ENCODE measurements around the gene TP63.
"Not testable (repeated sequence)": the region's sequence is repeated elsewhere in the genome, so short reads cannot be mapped to it uniquely, and the experiment has no call there.

Gene TP63

DNA sequence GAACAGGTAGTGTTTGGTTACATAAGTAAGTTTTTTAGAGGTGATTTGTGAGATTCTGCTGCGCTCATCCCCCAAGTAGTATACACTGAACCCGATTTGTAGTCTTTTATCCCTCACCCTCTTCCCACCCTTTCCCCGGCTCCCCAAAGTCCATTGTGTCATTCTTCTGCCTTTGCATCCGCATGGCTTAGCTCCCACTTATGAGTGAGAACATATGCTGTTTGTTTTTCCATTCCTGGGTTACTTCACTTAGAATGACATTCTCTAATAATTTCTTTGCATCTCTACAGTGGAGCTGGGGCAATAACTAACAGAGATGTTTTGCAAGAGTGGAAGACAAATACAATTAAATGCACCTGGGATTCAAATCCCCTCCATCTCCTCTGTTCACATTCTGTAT lies 93.2 kb downstream of the TP63 start:
- DNase-seq (ENCODE audit: low read depth in 1 of 2, low spot score in 1 of 2) = no peak
- TF ChIP-seq JUND (IDR thresholded peaks at IDR 0.05; ENCODE audit: low read depth) = no peak
- in situ Hi-C loops (cut with HindIII; ENCODE audit: low pct_unique_long_range_greater_than_20kb, low sequenced_read_pairs) = no loop called here

GRCh38 chr3:189726277-189726676 lies 95.1 kb downstream of the TP63 start:
- DNase-seq (ENCODE audit: low read depth in 1 of 2, low spot score in 1 of 2) = no peak
- in situ Hi-C loops (cut with HindIII; ENCODE audit: low pct_unique_long_range_greater_than_20kb, low sequenced_read_pairs) = no loop called here
- TF ChIP-seq JUND (IDR thresholded peaks at IDR 0.05; ENCODE audit: low read depth) = no peak

GRCh38 chr3:189727158-189727557 lies 96.0 kb downstream of the TP63 start:
- no peak for TF ChIP-seq JUND (IDR thresholded peaks at IDR 0.05; ENCODE audit: low read depth)
- DNase-seq (ENCODE audit: low read depth in 1 of 2, low spot score in 1 of 2) = no peak
- in situ Hi-C loops (cut with HindIII; ENCODE audit: low pct_unique_long_range_greater_than_20kb, low sequenced_read_pairs) = no loop called here

DNA sequence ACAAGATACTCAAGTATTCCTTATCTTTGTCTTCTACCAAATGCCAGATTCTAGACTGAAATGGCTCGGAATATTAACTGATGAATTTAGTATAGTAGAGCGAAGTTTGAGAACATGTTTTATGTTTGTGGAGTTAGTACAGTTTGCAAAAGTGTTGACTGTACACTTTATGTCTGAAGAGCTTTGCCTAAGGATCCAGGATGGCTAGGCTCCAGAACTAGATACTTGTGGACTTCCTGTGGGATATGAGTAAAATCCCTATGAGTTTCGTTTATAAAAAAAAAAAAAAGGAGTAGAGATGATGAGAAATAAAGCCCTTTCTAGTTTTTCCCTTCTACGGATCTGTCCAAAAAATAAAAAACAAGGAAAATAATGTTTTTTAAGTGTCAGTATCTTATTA lies 96.7 kb downstream of the TP63 start:
- in situ Hi-C loops (cut with HindIII; ENCODE audit: low pct_unique_long_range_greater_than_20kb, low sequenced_read_pairs) = no loop called here
- TF ChIP-seq JUND (IDR thresholded peaks at IDR 0.05; ENCODE audit: low read depth) = no peak
- no peak for DNase-seq (ENCODE audit: low read depth in 1 of 2, low spot score in 1 of 2)

DNA sequence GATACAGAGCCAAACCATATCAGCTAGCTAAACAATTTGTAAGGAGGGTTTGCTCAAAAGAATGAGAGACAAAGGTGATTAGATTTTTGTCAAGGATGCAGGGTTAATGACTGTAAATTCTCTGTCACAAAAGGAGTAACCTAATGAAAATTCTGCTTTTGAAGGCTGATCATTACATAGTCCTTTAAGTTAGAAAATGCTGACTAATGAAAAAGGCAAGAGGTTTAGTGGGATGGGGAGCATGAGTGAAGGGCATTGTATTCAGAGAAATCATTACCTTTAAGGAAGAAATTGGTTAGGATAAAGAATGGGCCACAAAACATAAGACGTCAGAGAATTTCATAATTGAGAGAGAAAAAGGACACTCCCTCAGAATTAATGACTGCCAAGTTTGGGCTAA lies 97.7 kb downstream of the TP63 start:
- DNase-seq (ENCODE audit: low read depth in 1 of 2, low spot score in 1 of 2) = no peak
- TF ChIP-seq JUND (IDR thresholded peaks at IDR 0.05; ENCODE audit: low read depth) = no peak
- in situ Hi-C loops (cut with HindIII; ENCODE audit: low pct_unique_long_range_greater_than_20kb, low sequenced_read_pairs) = no loop called here

- DNase-seq (ENCODE audit: low read depth in 1 of 2, low spot score in 1 of 2) = no peak
- in situ Hi-C loops (cut with HindIII; ENCODE audit: low pct_unique_long_range_greater_than_20kb, low sequenced_read_pairs) = no loop called here
- no peak for TF ChIP-seq JUND (IDR thresholded peaks at IDR 0.05; ENCODE audit: low read depth)
These were observed 102.9 kb downstream of the TP63 start for GRCh38 chr3:189734061-189734460.

- in situ Hi-C loops (cut with HindIII; ENCODE audit: low pct_unique_long_range_greater_than_20kb, low sequenced_read_pairs) = no loop called here
- no peak for TF ChIP-seq JUND (IDR thresholded peaks at IDR 0.05; ENCODE audit: low read depth)
- no peak for DNase-seq (ENCODE audit: low read depth in 1 of 2, low spot score in 1 of 2)
These were observed 104.7 kb downstream of the TP63 start for GRCh38 chr3:189735913-189736312.

DNA sequence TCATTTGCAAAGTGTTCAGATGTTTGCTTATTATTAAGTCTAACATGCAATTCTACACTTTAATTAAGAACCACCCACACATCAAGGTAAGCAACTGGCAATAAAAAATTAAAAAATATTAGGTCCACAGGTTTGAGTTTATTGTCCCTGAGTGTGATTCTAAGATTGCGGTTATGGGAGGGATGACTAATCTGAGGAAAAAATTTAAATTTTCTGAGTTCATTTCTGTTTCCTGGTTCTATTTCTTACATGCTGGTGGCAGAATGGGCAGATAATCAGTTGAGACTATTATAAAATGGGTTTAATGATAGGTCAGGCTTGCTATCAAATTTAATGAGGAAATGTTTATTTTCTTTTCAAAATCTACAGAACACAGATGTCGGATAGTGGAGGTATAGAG lies 105.9 kb downstream of the TP63 start:
- DNase-seq (ENCODE audit: low read depth in 1 of 2, low spot score in 1 of 2) = no peak
- TF ChIP-seq JUND (IDR thresholded peaks at IDR 0.05; ENCODE audit: low read depth) = no peak
- in situ Hi-C loops (cut with HindIII; ENCODE audit: low pct_unique_long_range_greater_than_20kb, low sequenced_read_pairs) = no loop called here

DNA sequence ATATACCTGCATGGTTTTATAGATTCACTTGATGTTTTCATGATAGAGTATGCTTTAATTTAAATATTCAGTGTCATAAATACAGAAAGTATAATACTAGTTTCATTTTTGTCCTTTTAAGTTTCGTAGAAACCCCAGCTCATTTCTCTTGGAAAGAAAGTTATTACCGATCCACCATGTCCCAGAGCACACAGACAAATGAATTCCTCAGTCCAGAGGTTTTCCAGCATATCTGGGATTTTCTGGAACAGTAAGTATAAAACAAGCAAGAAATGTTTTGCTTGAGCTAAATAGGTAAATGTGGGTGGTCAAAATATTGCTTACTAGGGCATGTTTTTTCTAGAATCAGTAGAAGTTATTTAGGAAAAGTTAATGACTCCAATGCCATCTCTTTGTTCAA lies 106.4 kb downstream of the TP63 start:
- no peak for DNase-seq (ENCODE audit: low read depth in 1 of 2, low spot score in 1 of 2)
- in situ Hi-C loops (cut with HindIII; ENCODE audit: low pct_unique_long_range_greater_than_20kb, low sequenced_read_pairs) = no loop called here
- no peak for TF ChIP-seq JUND (IDR thresholded peaks at IDR 0.05; ENCODE audit: low read depth)

DNA sequence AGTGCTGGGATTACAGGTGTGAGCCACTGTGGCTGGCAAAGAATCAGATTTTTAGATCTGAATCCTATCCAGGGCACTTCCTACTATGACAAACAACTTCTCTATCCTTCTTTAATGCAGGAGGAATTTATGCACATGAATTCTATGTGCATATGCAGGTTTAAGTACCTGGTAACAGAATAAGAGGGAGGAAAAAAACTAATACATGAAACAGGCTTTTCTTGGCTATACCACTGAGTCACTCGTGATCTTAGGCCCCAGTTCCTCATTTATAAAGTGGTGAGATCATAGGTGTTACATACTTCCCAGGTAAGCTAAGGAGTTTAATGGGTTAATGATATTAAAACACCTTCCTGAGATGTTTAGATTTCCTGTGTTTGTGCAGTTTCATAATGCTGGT lies 108.2 kb downstream of the TP63 start:
- in situ Hi-C loops (cut with HindIII; ENCODE audit: low pct_unique_long_range_greater_than_20kb, low sequenced_read_pairs) = no loop called here
- TF ChIP-seq JUND (IDR thresholded peaks at IDR 0.05; ENCODE audit: low read depth) = no peak
- DNase-seq (ENCODE audit: low read depth in 1 of 2, low spot score in 1 of 2) = no peak

GRCh38 chr3:189740156-189740555 lies 109.0 kb downstream of the TP63 start:
- in situ Hi-C loops (cut with HindIII; ENCODE audit: low pct_unique_long_range_greater_than_20kb, low sequenced_read_pairs) = no loop called here
- DNase-seq (ENCODE audit: low read depth in 1 of 2, low spot score in 1 of 2) = no peak
- TF ChIP-seq JUND (IDR thresholded peaks at IDR 0.05; ENCODE audit: low read depth) = no peak

- DNase-seq (ENCODE audit: low read depth in 1 of 2, low spot score in 1 of 2) = no peak
- TF ChIP-seq JUND (IDR thresholded peaks at IDR 0.05; ENCODE audit: low read depth) = no peak
- in situ Hi-C loops (cut with HindIII; ENCODE audit: low pct_unique_long_range_greater_than_20kb, low sequenced_read_pairs) = no loop called here
These were observed 113.0 kb downstream of the TP63 start for GRCh38 chr3:189744235-189744634.

DNA sequence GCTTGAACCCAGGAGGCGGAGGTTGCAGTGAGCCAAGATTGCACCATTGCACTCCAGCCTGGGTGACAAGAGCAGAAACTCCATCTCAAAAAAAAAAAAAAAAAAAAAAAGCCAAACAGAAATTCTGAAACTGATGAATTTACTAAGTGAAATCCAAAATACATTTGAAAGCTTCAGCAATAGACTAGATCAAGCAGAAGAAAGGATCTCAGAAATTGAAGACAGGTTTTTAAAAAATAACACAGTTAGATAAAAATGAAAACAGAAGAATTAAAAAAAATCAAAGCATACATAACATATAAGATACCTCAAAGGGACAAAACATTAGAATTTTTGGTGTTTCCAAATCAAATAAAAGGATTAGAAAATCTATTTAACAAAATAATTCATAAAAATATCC lies 114.4 kb downstream of the TP63 start:
- no peak for TF ChIP-seq JUND (IDR thresholded peaks at IDR 0.05; ENCODE audit: low read depth)
- in situ Hi-C loops (cut with HindIII; ENCODE audit: low pct_unique_long_range_greater_than_20kb, low sequenced_read_pairs) = no loop called here
- DNase-seq (ENCODE audit: low read depth in 1 of 2, low spot score in 1 of 2) = no peak

- no peak for TF ChIP-seq JUND (IDR thresholded peaks at IDR 0.05; ENCODE audit: low read depth)
- DNase-seq (ENCODE audit: low read depth in 1 of 2, low spot score in 1 of 2) = no peak
- in situ Hi-C loops (cut with HindIII; ENCODE audit: low pct_unique_long_range_greater_than_20kb, low sequenced_read_pairs) = no loop called here
These were observed 116.9 kb downstream of the TP63 start for GRCh38 chr3:189748046-189748445.

- DNase-seq (ENCODE audit: low read depth in 1 of 2, low spot score in 1 of 2); in situ Hi-C loops (cut with HindIII; ENCODE audit: low pct_unique_long_range_greater_than_20kb, low sequenced_read_pairs): not testable (repeated sequence)
These were observed 119.8 kb downstream of the TP63 start for GRCh38 chr3:189750972-189751371.
